HUES48 (cell line): ENCODE results near the gene CCDC32.

Experiments
- H3K27ac ChIP-seq: one replicate; pipeline ENCODE4 v1.7.0; 2013; ENCODE audit warnings: low read depth, low read length, inconsistent platforms
- H3K27me3 ChIP-seq: 2 replicates; pipeline ENCODE4 v1.6.1; 2013; ENCODE audit warnings: mild to moderate bottlenecking, low read length; ENCODE audit not compliant: control insufficient read depth, insufficient read depth
- H3K36me3 ChIP-seq: 2 replicates; pipeline ENCODE4 v1.6.1; 2013; ENCODE audit warnings: low read length; ENCODE audit not compliant: control insufficient read depth, insufficient read depth
- H3K4me1 ChIP-seq: 2 replicates; pipeline ENCODE4 v1.6.1; 2013; ENCODE audit warnings: mild to moderate bottlenecking, low read length; ENCODE audit not compliant: control insufficient read depth, insufficient read depth
- H3K4me3 ChIP-seq: 2 replicates; pipeline ENCODE4 v1.5.1; 2013; ENCODE audit warnings: mild to moderate bottlenecking, low read depth, low read length
- H3K9ac ChIP-seq: 2 replicates; pipeline ENCODE4 v1.6.1; 2013; ENCODE audit warnings: mild to moderate bottlenecking, low read depth, low read length, moderate library complexity
- H3K9me3 ChIP-seq: 2 replicates; pipeline ENCODE4 v1.6.1; 2013; ENCODE audit warnings: low read length; ENCODE audit not compliant: control insufficient read depth, insufficient read depth

The CCDC32 gene, protein sequence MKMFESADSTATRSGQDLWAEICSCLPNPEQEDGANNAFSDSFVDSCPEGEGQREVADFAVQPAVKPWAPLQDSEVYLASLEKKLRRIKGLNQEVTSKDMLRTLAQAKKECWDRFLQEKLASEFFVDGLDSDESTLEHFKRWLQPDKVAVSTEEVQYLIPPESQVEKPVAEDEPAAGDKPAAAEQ

DNA sequence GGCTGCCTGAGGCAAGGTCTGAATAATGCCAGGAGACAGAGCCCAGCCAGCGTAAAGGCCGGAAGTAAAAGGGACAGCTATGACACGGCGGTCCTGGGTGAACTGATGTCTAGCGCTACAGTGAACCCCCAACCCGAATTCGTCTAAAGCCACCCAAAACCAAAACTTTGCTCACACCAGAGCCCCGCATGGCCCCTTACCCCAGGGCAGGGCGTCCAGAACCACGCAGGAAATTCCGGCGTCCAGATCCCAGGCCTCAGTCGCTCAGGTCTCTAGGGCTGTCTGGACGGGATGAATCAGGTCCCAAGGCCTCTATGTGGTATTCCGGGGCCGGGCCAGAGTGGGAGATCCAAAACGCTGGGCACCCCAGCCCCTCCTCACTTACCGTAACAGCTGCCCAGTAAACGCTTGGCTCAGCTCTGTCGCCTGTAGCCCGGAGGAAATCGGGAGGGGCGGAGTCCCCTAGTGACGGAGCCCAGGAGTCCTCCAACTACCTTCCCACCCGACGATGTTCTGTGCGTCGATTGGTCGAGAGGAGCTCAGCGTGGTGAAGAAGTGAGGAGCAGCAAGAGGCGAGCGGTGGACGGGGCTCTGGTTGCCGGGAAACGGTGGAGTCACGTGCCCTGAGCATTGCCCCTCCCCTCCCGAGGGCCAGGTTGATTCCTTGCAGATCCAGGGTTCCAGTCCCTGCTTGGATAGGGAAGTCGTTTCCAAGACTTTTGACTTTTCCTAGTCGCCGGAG lies at the start of gene CCDC32:
Gene CCDC32 (minus strand): TSS at position 452 of the 742 bp plus-strand sequence. CDS start 2,027 bp downstream, outside the sequence.
- H3K4me1 ChIP-seq: peaks cover 10% of the 10 kb centered on the region
- H3K4me3 ChIP-seq: peak within 1 kb of the TSS; percentile 83
- peak within 1 kb of the TSS; percentile 50 for H3K9ac ChIP-seq
- H3K36me3 ChIP-seq: no peaks in the 10 kb centered on the region
- no peaks in the 10 kb centered on the region for H3K27me3 ChIP-seq
- no peaks in the 10 kb centered on the region for H3K9me3 ChIP-seq
- peak within 1 kb of the TSS; percentile 50 for H3K27ac ChIP-seq

DNA sequence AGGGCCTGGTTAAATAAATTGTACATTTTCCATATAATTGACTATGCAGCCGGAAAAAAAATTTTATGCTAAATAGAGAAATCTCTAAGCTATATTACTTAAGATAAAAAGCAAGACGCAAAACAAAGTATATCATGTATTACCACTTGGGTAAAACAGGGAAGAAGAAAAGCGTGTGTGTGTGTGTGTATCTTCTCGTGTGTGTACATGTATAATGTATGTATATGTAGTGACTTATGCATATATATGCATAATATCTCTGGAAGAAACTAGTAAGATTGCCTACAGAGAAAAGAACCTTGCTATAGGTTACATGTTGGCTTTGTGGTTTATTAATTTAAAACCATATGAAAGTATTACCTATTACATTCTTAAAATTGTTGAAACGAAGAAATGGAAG lies 48.2 kb upstream of the CCDC32 start:
- Histone ChIP-seq H3K9me3 (no peaks in the 10 kb centered on the region), H3K27me3 (no peaks in the 10 kb centered on the region), H3K4me3 (no peak overlapping the region), H3K36me3 (0 out of 2 replicates have a peak, but pooled peaks cover 13% of the 10 kb centered on the region), H3K9ac (no peak overlapping the region), H3K27ac (no peak overlapping the region), H3K4me1 (no peaks in the 10 kb centered on the region; the same call in 1 of the 2 replicates)

DNA sequence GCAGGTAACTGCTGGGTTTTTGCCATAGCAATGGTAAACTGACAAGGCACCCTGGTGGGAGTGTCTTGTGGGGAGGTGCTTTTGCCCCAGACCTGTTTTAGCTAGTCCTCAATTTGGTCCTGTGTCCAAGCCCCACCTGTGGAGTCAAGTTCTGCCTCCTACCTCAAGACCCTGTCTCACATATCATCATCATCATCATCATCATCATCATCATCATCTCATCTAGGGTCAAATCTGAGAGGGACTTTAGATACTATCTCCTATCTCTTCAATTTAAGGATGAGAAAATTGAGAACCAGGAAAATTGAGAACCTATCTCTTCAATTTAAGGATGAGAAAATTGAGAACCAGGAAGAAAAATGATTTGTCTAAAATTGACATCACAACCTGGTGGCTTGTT lies 39.1 kb upstream of the CCDC32 start:
- H3K9ac ChIP-seq: no peak overlapping the region
- H3K9me3 ChIP-seq: no peaks in the 10 kb centered on the region
- H3K4me1 ChIP-seq: no peaks in the 10 kb centered on the region
- H3K27me3 ChIP-seq: no peaks in the 10 kb centered on the region
- no peak overlapping the region for H3K27ac ChIP-seq
- peaks cover 10% of the 10 kb centered on the region; the same call in 1 of the 2 replicates for H3K36me3 ChIP-seq
- H3K4me3 ChIP-seq: no peak overlapping the region

DNA sequence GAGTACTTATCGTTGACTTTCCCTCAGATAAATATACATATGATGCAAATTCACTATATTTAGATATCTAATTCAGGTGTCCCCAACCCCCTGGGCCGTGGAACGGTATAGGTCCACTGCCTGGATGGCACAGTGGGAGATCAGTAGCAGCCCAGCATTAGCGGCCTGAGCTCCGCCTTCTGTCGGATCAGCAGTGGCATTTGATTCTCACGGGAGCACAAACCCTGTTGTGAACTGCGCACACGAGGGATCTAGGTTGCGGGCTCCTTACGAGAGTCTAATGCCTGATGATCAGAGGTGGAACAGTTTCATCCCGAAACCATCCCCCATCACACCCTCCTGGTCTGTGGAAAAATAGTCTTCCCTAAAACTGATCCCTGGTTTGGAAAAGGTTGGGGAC lies 36.1 kb upstream of the CCDC32 start:
- Histone ChIP-seq H3K9ac (no peak overlapping the region), H3K4me1 (no peaks in the 10 kb centered on the region), H3K27ac (no peak overlapping the region), H3K9me3 (no peaks in the 10 kb centered on the region), H3K27me3 (no peaks in the 10 kb centered on the region), H3K4me3 (no peak overlapping the region), H3K36me3 (no peaks in the 10 kb centered on the region)

DNA sequence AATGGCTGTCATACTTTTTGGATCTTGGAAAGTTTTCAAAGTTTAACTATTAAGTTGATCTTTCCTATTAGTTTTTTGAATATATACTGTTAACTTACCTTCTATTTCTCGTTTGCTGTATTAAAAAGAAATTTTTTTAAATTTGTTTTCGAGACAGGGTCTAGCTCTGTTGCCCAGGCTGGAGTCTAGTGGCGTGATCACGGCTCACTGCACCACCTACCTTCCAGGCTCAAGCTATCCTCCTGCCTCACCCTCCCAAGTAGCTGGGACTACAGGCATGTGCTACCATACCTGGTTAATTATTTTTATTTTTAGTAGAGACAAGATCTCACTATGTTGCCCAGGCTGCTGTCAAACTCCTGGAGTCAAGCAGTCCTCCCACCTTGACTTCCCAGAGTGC lies 33.8 kb upstream of the CCDC32 start:
- Histone ChIP-seq H3K36me3 (no peaks in the 10 kb centered on the region), H3K4me1 (no peaks in the 10 kb centered on the region), H3K27me3 (no peaks in the 10 kb centered on the region), H3K4me3 (no peak overlapping the region), H3K9me3 (no peaks in the 10 kb centered on the region), H3K27ac (no peak overlapping the region), H3K9ac (no peak overlapping the region)

DNA sequence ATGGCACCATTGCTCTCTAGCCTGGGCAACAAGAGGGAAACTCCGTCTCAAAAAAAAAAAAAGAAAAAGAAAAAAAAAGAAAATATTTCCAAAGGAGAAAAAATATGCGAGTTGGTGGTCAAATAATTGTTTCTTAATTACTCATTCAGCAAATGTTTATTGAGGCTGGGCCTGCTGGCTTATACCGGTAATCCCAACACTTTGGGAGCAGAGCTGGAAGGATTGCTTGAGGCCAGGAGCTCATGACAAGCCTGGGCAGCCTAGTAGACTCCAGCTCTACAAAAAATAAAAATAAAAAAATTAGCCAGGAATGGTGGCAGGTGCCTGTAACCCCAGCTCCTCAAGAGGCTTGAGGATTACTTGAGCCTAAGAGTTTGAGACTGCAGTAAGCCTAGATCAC lies 33.3 kb upstream of the CCDC32 start:
- Histone ChIP-seq H3K4me1 (no peaks in the 10 kb centered on the region), H3K4me3 (no peak overlapping the region)

DNA sequence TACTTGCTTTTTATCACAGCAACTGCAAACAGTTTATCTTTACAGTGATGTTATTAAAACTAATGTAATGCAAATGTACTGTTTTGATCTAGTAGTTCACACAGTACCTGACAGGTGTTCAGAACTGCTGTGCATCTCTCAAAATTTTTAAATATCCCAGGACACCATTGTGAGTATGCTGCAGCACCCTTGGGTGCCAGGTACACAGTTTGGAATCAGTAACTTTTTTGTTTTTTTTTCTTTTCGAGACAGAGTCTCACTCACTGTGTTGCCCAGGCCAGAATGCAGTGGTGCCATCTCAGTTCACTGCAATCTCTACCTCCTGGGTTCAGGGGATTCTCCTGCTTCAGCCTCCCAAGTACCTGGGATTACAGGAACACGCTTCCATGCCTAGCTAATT lies 32.2 kb upstream of the CCDC32 start:
- H3K36me3 ChIP-seq: no peaks in the 10 kb centered on the region
- H3K9ac ChIP-seq: no peak overlapping the region
- no peaks in the 10 kb centered on the region for H3K27me3 ChIP-seq
- no peaks in the 10 kb centered on the region for H3K4me1 ChIP-seq
- H3K4me3 ChIP-seq: no peak overlapping the region
- H3K9me3 ChIP-seq: no peaks in the 10 kb centered on the region
- H3K27ac ChIP-seq: no peak overlapping the region

More for the DNA sequence above, 33.3 kb upstream of the CCDC32 start:
- Histone ChIP-seq H3K27ac (no peak overlapping the region), H3K9ac (no peak overlapping the region), H3K36me3 (no peaks in the 10 kb centered on the region), H3K9me3 (no peaks in the 10 kb centered on the region), H3K27me3 (no peaks in the 10 kb centered on the region)

DNA sequence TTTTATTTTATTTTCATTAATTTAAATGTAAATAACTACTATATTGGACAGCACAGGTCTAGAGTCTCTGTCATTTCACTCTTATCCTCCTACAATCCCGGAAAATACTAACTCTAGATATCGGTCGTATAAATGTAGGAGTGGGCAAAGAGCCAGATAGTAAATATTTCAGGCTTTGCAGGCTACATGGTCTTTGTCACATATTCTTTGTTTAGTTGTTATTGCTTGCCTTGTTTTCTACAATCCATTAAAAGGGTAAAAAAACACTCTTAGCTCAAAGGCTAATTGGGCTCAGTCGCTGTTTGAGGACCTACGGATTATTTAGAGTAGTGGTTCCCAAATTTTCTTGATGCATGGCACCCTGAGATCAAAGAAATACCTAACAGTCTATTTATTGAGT lies 30.9 kb upstream of the CCDC32 start:
- no peaks in the 10 kb centered on the region for H3K9me3 ChIP-seq
- H3K9ac ChIP-seq: no peak overlapping the region
- no peaks in the 10 kb centered on the region for H3K27me3 ChIP-seq
- H3K27ac ChIP-seq: no peak overlapping the region
- H3K4me1 ChIP-seq: peaks cover 4% of the 10 kb centered on the region; the same call in 1 of the 2 replicates
- H3K36me3 ChIP-seq: no peaks in the 10 kb centered on the region
- H3K4me3 ChIP-seq: peak overlapping the region; percentile 95; the same call in 1 of the 2 replicates

DNA sequence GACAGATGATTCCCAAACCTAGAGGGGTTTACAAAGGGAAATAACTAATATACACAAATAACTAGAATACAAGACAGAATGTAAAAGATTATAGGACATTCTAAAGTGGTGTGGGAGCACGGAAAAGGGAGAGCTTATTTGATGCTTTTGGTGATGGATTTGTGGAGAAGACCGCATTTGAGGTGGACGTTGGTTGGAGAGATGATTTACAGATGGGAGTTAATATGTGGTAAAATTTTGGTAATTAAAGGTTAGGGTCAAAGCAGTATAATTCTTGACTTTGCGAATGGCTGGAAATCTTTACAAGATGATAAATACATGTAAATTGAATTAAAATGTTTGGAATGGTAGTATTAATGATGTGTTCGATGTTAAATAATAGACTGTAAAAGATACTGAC lies 30.4 kb upstream of the CCDC32 start:
- peaks cover 4% of the 10 kb centered on the region; the same call in 1 of the 2 replicates for H3K4me1 ChIP-seq
- no peaks in the 10 kb centered on the region for H3K9me3 ChIP-seq
- H3K4me3 ChIP-seq: peak overlapping the region; percentile 95
- H3K36me3 ChIP-seq: no peaks in the 10 kb centered on the region
- H3K9ac ChIP-seq: peak overlapping the region; percentile 97; the same call in 1 of the 2 replicates
- no peak overlapping the region for H3K27ac ChIP-seq
- no peaks in the 10 kb centered on the region for H3K27me3 ChIP-seq

DNA sequence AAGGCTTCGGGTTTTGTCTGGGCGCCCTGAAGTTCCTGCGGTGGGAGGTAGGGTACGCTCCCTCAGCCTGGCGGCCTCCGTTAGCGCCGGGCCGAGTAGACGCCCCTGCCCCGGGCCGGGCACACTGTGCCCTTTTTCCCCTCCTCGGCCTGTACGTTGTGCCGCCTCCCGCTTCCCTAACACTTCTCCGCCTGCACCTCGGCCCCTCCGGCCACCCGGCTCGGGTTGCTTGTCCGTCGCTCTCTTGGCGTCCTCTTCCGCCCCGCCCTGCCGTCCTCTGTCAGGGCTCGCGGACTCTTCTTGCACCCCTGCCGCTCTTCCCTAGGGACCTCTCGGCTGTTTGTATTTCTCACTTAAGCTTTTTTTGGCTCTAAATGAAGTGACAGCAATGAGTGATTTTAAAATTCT lies 29.6 kb upstream of the CCDC32 start:
- Histone ChIP-seq H3K4me1 (peaks cover 4% of the 10 kb centered on the region; the same call in 1 of the 2 replicates), H3K27ac (peak overlapping the region; percentile 96), H3K9ac (peak overlapping the region; percentile 97), H3K9me3 (no peaks in the 10 kb centered on the region), H3K4me3 (peak overlapping the region; percentile 95), H3K36me3 (no peaks in the 10 kb centered on the region), H3K27me3 (no peaks in the 10 kb centered on the region)
